Neural cell (in vitro differentiated cells): Measurements from ENCODE around the gene DAD1. TPM values are rescaled to one million over a fixed set of nuclear protein-coding genes. Genes with fewer than 3 reads are reported as not detected.

ENCODE experiments used
- H2AFZ ChIP-seq: fragments of 200-600, 300-800 bp; sonication (generic), shearing (Covaris generic); 2 replicates; pipeline ENCODE4 v1.6.0; 2014; ENCODE audit warnings: low read depth, mild to moderate bottlenecking, antibody characterized with exemption, low read length, moderate library complexity
- H3F3A ChIP-seq: fragments of 200-600 bp; shearing (Covaris generic); 2 replicates; pipeline ENCODE4 v1.6.1; 2016; ENCODE audit warnings: mild to moderate bottlenecking, moderate library complexity, mixed read lengths, antibody characterized with exemption, low read length; ENCODE audit not compliant: insufficient read depth, poor library complexity, severe bottlenecking
- H3K27ac ChIP-seq: fragments of 200-600, 300-800 bp; sonication (generic), shearing (Covaris generic); 2 replicates; pipeline ENCODE4 v1.5.1; 2014; ENCODE audit warnings: mild to moderate bottlenecking, low read length, moderate library complexity
- H3K27me3 ChIP-seq: fragments of 300-800, 200-600 bp; sonication (generic), shearing (Covaris generic); 2 replicates; pipeline ENCODE4 v1.6.0; 2014; ENCODE audit warnings: mild to moderate bottlenecking, low read depth, low read length, moderate library complexity; ENCODE audit not compliant: insufficient read depth
- H3K36me3 ChIP-seq: fragments of 300-800, 200-600 bp; sonication (generic), shearing (Covaris generic); 2 replicates; pipeline ENCODE4 v1.5.1; 2014; ENCODE audit warnings: mild to moderate bottlenecking, antibody characterized with exemption, low read length, moderate library complexity; ENCODE audit not compliant: insufficient read depth
- H3K4me2 ChIP-seq: fragments of 300-800, 200-600 bp; sonication (generic), shearing (Covaris generic); 2 replicates; pipeline ENCODE4 v1.6.0; 2014; ENCODE audit warnings: mild to moderate bottlenecking, low read length
- H3K4me3 ChIP-seq: fragments of 300-800, 200-600 bp; sonication (generic), shearing (Covaris generic); 2 replicates; pipeline ENCODE4 v1.5.1; 2014; ENCODE audit warnings: mild to moderate bottlenecking, low read length, moderate library complexity
- H3K79me2 ChIP-seq: fragments of 200-600 bp; shearing (Covaris generic); replicated peaks from 2 replicates; pipeline ENCODE4 v1.6.0; 2014; ENCODE audit warnings: mild to moderate bottlenecking, low read length, moderate library complexity; ENCODE audit not compliant: insufficient read depth
- H3K9ac ChIP-seq: fragments of 300-800, 200-600 bp; sonication (generic), shearing (Covaris generic); 2 replicates; pipeline ENCODE4 v1.6.1; 2016; ENCODE audit warnings: mild to moderate bottlenecking, low read length, mixed read lengths
- H3K9me2 ChIP-seq: fragments of 200-600 bp; shearing (Covaris generic); 2 replicates; pipeline ENCODE4 v1.6.1; 2016; ENCODE audit warnings: mild to moderate bottlenecking, low read length, mixed read lengths; ENCODE audit not compliant: insufficient read depth
- H3K9me3 ChIP-seq: fragments of 200-600, 300-800 bp; sonication (generic), shearing (Covaris generic); 2 replicates; pipeline ENCODE4 v1.6.1; 2016; ENCODE audit warnings: mild to moderate bottlenecking, mixed run types, low read length, moderate library complexity, mixed read lengths
- H4K20me1 ChIP-seq: fragments of 200-600 bp; shearing (Covaris generic); 2 replicates; pipeline ENCODE4 v1.6.1; 2016; ENCODE audit warnings: mild to moderate bottlenecking, mixed run types; ENCODE audit not compliant: insufficient read depth
- CTCF ChIP-seq: fragments of 450-650 bp; IDR thresholded peaks from 2 replicates; pipeline ENCODE4 v1.5.1; 2014; ENCODE audit warnings: antibody characterized with exemption, mild to moderate bottlenecking, moderate library complexity; ENCODE audit not compliant: poor library complexity, severe bottlenecking
- EP300 ChIP-seq: fragments of 450-650 bp; conservative IDR thresholded peaks from 2 replicates; pipeline ENCODE4 v1.6.1; 2014; ENCODE audit warnings: antibody characterized with exemption, mild to moderate bottlenecking, moderate library complexity; ENCODE audit not compliant: poor library complexity, severe bottlenecking
- EZH2 ChIP-seq: fragments of 200-600, 300-800 bp; shearing (Covaris generic), sonication (generic); IDR thresholded peaks from 2 replicates; pipeline ENCODE4 v1.6.1; 2014; ENCODE audit warnings: antibody characterized with exemption, low read length, borderline replicate concordance, mild to moderate bottlenecking; ENCODE audit not compliant: insufficient read depth, poor library complexity, severe bottlenecking
- MXI1 ChIP-seq: fragments of 450-650 bp; conservative IDR thresholded peaks from 2 replicates; pipeline ENCODE4 v1.6.1; 2014; ENCODE audit warnings: antibody characterized with exemption, mild to moderate bottlenecking; ENCODE audit not compliant: poor library complexity, severe bottlenecking
- POLR2AphosphoS5 ChIP-seq: IDR thresholded peaks from 2 replicates; pipeline ENCODE4 v1.6.1; 2012
- RAD21 ChIP-seq: fragments of 450-650 bp; conservative IDR thresholded peaks from 2 replicates; pipeline ENCODE4 v1.6.1; 2014; ENCODE audit warnings: antibody characterized with exemption, mild to moderate bottlenecking, moderate library complexity
- REST ChIP-seq: IDR thresholded peaks from 2 replicates; pipeline ENCODE4 v1.6.1; 2012; ENCODE audit warnings: borderline replicate concordance
- SMC3 ChIP-seq: fragments of 450-650 bp; conservative IDR thresholded peaks from 2 replicates; pipeline ENCODE4 v1.6.1; 2014; ENCODE audit warnings: antibody characterized with exemption, mild to moderate bottlenecking, moderate library complexity; ENCODE audit not compliant: poor library complexity
- TAF1 ChIP-seq: IDR thresholded peaks from 2 replicates; pipeline ENCODE4 v1.6.1; 2012; ENCODE audit warnings: low read depth
- polyA plus RNA-seq: library from polyadenylated mRNA; depleted of rRNA; stranded (reverse); fragments of >200 nt; gene quantifications from 2 replicates; pipeline ENCODE4 v1.2.3, GENCODE V29; 2014

DAD1 gene
- polyA plus RNA-seq, 1 donor from 2014 or later, result 369 TPM

- H3F3A ChIP-seq, result no peaks in the 10 kb centered on the region
- no peak overlapping the region for H3K27ac ChIP-seq
- TF ChIP-seq TAF1, result no peak
- no peak for TF ChIP-seq POLR2AphosphoS5
- no peak for TF ChIP-seq EZH2
- TF ChIP-seq RAD21, result no peak
- no peak for TF ChIP-seq MXI1
- no peak for TF ChIP-seq REST
- TF ChIP-seq SMC3, result no peak
- no peak for TF ChIP-seq CTCF
- TF ChIP-seq EP300, result no peak
- no peaks in the 10 kb centered on the region for H3K27me3 ChIP-seq
- H2AFZ ChIP-seq, result no peak overlapping the region
- H3K4me2 ChIP-seq, result no peak overlapping the region
- no peaks in the 10 kb centered on the region for H3K9me3 ChIP-seq
- H3K79me2 ChIP-seq, result no peaks in the 10 kb centered on the region
- no peaks in the 10 kb centered on the region for H4K20me1 ChIP-seq
- H3K4me3 ChIP-seq, result no peak overlapping the region
- H3K36me3 ChIP-seq, result no peaks in the 10 kb centered on the region
- H3K9ac ChIP-seq, result peak overlapping the region; percentile 34
- no peaks in the 10 kb centered on the region for H3K9me2 ChIP-seq
These were observed 32.7 kb downstream of the DAD1 start for GRCh38 chr14:22556021-22556989.

- no peak overlapping the region for H2AFZ ChIP-seq
- H3K4me2 ChIP-seq, result no peak overlapping the region
- no peaks in the 10 kb centered on the region for H3K36me3 ChIP-seq
- no peak overlapping the region for H3K27ac ChIP-seq
- no peaks in the 10 kb centered on the region for H3K79me2 ChIP-seq
- H3K9me3 ChIP-seq, result no peaks in the 10 kb centered on the region
- no peaks in the 10 kb centered on the region for H3K9me2 ChIP-seq
- no peak overlapping the region for H3K4me3 ChIP-seq
- no peaks in the 10 kb centered on the region for H3F3A ChIP-seq
- no peak overlapping the region for H3K9ac ChIP-seq
- no peak for TF ChIP-seq MXI1
- no peak for TF ChIP-seq SMC3
- no peak for TF ChIP-seq RAD21
- no peak for TF ChIP-seq EZH2
- TF ChIP-seq POLR2AphosphoS5, result no peak
- TF ChIP-seq TAF1, result no peak
- TF ChIP-seq CTCF, result no peak
- no peak for TF ChIP-seq EP300
- TF ChIP-seq REST, result no peak
- H4K20me1 ChIP-seq, result no peaks in the 10 kb centered on the region
- no peaks in the 10 kb centered on the region for H3K27me3 ChIP-seq
These were observed 33.5 kb downstream of the DAD1 start for GRCh38 chr14:22555384-22556011.
